ENCODE measurements around the gene EMILIN3.

The EMILIN3 gene

DNA sequence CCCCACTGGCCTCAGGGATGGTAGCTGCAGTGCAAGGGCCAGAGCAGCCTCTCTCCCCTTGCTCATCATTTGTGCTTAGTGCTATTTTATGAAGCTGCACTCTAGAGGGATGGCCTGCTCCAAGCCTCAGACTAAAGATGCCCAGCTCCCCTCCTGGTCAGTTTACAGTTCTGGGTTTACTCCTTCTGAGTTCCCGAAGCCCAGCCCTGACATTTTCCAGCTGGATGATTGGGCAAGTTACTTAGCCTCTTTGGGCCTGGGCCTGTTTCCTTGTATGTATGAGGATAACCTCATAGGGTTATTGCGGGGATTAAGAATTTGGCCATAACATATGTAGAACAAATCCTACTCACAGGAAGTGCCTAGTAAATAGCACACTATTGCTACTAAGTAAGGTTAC is 31.8 kb upstream of the EMILIN3 start:
- TF ChIP-seq GATA2 (IDR thresholded peaks at IDR 0.05; ENCODE audit: low read depth, low read length) (no peak), GATA3 (IDR thresholded peaks at IDR 0.05; ENCODE audit: low read depth, low read length) (no peak)

DNA sequence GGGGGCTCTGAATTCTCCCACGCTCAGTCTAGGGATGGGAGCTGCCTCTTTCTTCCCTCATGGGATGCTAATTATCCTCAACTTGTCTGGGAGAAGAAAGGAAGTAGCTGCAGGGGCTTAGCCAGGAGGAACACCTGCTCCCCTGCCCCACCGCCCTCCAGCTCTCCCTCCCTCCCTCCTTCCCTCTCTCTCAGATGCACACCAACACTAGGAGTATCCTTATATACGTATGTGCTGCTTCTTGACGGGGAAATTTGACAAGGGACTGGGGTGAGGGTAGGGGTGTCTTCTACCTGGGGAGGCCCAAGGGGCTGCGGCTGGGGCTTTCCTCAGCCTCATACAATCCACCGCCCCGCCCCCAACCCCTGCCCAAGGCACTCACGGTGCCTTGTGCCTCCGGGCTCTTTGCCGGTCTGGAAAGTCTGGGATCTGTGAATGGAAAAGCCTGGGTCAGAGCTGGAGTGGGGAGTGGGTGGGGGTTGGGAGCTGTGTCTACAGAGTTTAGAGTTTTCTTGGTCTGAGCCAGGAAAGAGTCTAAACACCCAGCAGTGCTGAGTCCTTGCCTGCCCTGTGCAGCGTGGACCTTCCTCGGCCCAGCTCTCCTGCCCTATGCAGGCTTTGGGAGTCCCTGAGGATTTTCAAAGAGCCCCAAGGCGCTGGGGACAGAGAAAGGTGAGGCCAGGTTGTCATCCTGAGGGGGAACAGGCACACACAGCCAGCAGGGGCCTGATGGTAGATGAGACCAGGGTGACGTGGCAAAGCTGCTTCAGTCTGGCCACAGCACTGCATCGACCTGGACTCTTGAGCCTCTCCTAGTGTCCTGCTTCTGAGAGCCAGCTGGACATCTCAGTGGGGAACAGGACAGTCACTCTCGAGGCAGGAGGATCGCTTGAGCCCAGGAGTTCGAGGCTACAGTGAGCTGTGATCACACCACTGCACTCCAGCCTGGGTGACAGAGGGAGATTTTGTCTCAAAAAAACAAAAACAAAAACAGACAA is 29.3 kb upstream of the EMILIN3 start:
- TF ChIP-seq GATA3 (IDR thresholded peaks at IDR 0.05; ENCODE audit: low read depth, low read length), result no peak
- TF ChIP-seq GATA2 (IDR thresholded peaks at IDR 0.05; ENCODE audit: low read depth, low read length), result no peak

DNA sequence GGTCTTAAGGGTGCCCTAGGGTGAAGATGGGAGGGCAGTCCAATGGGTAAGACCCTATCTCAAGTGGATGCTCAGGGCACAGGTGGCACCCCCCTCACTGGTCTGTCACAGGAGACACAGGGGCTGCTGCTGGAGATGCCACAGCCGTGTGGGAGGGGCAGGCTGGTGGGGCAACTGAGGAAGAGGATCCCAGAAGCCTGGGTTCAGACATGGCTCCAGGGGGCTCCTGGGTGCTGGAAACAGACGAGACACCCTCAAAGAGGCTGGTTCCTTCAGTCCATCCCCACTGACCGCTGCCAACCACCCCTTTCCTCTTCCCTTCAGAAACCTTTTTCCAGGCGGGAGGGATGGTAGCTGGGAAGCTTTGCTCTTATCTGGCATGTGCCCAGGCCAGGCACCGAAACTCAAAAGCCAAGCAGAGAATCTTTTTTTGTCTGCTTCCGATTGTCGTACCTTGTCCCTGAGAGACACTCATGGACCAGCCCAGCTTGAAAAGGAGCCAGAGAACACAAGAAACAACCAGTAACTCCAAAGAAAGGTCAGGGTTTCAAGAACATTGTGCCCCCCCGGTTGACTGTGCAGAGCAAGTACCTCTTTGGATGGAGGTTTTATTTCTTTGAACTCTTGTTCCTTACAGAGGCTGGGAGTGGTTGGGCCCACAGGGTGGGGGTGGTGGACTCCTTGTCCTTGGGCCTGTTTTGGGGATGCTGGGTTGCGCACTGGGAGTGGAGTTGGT is 28.5 kb upstream of the EMILIN3 start:
- TF ChIP-seq GATA2 (IDR thresholded peaks at IDR 0.05; ENCODE audit: low read depth, low read length) (no peak), GATA3 (IDR thresholded peaks at IDR 0.05; ENCODE audit: low read depth, low read length) (no peak)

DNA sequence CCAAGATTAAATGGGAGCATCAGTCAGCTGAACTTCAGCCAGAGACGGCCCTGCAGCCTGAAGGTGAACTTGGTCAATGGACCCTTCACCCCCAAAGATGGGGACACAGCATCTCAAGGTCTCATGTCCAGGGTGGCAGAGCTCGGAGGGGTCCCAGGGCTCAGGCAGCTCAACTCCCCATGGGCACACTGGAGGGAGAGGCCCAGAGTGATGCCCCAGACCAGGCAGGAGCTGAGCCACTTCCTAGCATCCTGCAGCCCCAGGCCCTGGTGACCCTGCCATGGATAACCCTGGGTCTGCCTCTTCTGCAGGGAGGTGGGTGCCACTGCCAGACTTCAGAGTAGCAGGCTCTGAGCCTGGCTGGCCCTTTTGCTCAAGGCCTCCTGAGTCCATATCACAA is 27.5 kb upstream of the EMILIN3 start:
- TF ChIP-seq GATA3 (IDR thresholded peaks at IDR 0.05; ENCODE audit: low read depth, low read length) (no peak), GATA2 (IDR thresholded peaks at IDR 0.05; ENCODE audit: low read depth, low read length) (no peak)

DNA sequence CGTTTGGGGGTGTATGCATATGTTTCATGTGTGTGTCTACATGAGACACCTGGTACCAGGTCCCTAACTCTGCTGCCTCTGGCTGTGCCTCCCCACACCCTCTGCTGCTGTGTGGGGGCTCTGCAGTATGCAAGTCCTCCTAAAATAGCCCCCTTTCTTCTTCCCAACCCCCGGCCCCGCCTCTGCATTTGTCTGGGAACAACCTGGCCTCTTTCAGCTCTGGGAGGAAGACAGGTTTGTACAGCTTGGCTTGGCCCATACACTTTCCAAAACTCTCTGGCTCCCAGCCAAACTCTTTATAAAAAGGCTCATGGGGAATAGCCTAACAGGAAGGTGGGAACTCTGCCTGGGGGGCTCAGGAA is 27.1 kb upstream of the EMILIN3 start:
- no peak for TF ChIP-seq GATA2 (IDR thresholded peaks at IDR 0.05; ENCODE audit: low read depth, low read length)
- no peak for TF ChIP-seq GATA3 (IDR thresholded peaks at IDR 0.05; ENCODE audit: low read depth, low read length)

DNA sequence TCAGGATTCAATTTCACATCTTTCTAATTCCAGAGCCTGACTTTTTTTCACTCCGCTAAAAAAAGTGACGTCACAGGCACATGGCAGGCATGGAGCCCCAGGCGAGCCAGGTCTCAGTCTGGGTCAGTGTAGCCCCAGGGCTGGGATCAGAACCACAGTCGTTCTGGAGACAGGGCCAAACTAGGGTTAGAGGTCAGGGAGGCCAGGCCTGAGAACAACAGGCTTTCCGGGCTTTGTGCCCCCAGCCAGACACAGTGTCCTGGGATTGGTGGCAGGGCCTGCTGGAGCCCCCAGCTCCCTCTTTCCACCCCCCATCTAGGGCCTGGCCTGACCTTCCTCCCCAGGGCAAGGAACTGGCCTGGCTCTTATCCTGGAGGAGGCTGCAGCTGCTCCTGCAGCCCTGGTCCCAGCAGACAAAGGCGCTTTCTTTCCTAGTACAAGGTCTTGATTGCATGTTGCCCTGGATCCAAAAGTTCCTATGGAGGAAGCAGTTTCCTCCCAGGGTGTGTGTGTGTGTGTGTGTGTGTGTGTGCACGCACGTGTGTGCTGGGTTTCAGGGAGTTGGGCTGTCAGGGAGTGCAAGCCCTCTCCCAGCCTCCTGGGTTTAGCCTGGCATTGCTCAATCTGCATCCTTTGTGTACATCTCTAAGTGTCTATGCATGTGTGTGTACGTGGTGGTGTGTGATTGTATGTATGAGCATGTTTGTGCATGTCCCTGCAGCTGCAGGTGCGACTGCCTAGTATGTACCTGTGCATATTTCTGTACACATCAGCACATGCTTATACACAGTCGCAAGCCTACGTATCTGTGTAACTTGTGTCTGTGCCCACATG is 26.5 kb upstream of the EMILIN3 start:
- TF ChIP-seq GATA3 (IDR thresholded peaks at IDR 0.05; ENCODE audit: low read depth, low read length) (no peak), GATA2 (IDR thresholded peaks at IDR 0.05; ENCODE audit: low read depth, low read length) (no peak)

DNA sequence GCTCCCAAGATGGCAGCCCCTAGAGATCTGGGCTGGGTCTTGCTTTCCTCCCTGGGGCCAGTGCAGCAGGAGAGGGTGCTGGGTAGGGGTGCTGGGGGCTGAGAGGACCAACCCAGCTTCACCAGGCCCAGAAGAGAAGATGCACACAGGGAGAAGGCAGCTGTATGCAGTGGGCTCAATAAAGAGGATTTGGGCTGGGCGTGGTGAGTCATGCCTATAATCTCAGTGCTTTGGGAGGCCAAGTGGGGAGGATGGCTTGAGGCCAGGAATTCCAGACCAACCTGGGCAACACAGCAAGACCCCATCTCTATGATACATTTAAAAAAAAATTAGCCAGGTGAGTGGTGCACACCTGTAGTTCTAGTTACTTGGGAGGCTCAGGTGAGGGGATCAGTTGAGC is 25.7 kb upstream of the EMILIN3 start:
- TF ChIP-seq GATA2 (IDR thresholded peaks at IDR 0.05; ENCODE audit: low read depth, low read length), result no peak
- no peak for TF ChIP-seq GATA3 (IDR thresholded peaks at IDR 0.05; ENCODE audit: low read depth, low read length)

DNA sequence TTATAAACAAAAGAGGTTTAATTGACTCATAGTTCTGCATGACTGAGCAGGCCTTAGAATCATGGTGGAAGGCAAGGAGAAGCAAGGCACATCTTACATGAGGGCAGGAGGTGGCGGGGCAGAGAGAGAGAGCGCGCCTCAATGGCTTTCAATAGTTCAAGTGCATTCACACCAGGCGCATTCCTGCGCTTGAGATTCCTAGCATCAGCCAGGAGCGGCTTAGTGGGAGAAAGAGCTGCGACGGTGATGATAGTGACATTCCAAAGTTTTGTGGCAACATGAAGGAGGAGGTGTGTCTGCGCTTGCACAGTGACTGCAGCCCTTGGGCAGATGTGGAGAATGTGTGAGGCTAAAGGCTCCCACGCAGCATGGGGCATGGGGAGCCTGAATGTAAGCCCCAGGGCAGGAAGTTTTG is 25.0 kb upstream of the EMILIN3 start:
- TF ChIP-seq GATA2 (IDR thresholded peaks at IDR 0.05; ENCODE audit: low read depth, low read length) (no peak), GATA3 (IDR thresholded peaks at IDR 0.05; ENCODE audit: low read depth, low read length) (no peak)

DNA sequence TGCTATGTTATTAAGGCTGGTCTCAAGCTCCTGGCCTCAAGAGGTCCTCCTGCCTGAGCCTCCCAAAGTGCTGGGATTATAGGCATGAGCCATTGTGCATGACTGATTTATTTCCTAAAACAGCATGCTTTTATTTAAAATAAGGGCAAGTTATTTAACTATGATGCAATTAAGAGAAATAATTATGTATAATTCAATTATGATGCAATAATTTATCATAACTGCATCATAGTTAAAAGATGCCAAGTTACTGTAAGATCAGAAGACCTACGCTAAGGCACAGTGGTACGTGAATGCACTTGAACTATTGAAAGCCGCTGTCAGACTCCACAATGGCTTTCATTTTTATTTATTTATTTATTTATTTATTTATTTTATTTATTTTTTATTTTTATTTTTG is 24.3 kb upstream of the EMILIN3 start:
- no peak for TF ChIP-seq GATA2 (IDR thresholded peaks at IDR 0.05; ENCODE audit: low read depth, low read length)

GRCh38 chr20:41387444-41387851 is 20.8 kb upstream of the EMILIN3 start:
- no peak for TF ChIP-seq GATA2 (IDR thresholded peaks at IDR 0.05; ENCODE audit: low read depth, low read length)

GRCh38 chr20:41386502-41387427 is 20.1 kb upstream of the EMILIN3 start:
- no peak for TF ChIP-seq GATA3 (IDR thresholded peaks at IDR 0.05; ENCODE audit: low read depth, low read length)
- no peak for TF ChIP-seq GATA2 (IDR thresholded peaks at IDR 0.05; ENCODE audit: low read depth, low read length)

- TF ChIP-seq GATA2 (IDR thresholded peaks at IDR 0.05; ENCODE audit: low read depth, low read length) (no peak), GATA3 (IDR thresholded peaks at IDR 0.05; ENCODE audit: low read depth, low read length) (no peak)
Measured at GRCh38 chr20:41382791-41383305, 16.2 kb upstream of the EMILIN3 start.

Measured in SH-SY5Y (cell line).